ENCODE measurements around the gene SEMA3D.

DNA sequence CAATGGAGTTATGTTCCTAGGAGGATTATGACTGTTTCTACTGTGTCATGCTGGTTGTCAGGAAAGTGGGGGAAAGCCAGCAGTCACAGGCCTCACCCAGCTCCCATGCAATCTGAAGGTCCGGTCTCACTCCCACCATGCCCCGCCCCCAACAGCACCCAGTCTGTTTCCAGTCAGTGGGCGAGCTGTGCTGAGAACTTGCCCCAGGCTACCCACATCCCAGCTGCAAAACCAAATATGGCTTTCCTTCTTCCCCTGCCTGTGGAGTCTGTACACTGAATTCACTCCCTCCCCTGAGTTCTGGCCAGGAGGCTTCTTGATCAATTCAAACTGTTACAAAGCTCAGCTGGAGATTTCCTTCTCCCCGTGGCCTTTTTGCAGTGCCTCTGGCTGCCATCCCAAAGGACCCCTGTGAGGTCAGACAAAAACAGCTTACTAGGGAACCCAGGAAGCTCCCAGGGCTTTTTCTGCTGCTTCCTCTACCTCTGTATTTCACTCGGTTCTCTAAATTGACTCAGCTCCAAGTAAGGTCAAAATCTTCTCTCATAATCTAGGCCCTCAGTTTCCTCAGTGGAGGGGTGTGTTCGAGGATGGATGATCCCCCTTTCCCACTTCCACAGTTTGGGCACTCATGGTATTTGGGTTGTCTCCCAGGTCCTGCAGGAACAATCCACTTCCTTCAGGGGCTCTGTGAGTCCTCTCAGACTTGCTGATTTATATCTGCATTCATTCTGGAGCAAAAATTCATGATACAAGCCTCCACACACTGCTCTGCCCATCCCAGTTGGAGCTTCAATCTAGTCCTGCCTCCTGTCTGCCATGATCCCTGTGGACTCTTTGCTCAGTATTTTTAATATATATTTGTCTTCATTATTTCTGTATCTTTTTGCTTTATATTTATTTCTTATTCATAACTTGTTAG lies 205.5 kb downstream of the SEMA3D start:
- TF ChIP-seq, protein P1, sequence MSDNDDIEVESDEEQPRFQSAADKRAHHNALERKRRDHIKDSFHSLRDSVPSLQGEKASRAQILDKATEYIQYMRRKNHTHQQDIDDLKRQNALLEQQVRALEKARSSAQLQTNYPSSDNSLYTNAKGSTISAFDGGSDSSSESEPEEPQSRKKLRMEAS (IDR thresholded peaks at IDR 0.05; ENCODE audit: low read depth, low read length): no peak
- TF ChIP-seq, protein P2, sequence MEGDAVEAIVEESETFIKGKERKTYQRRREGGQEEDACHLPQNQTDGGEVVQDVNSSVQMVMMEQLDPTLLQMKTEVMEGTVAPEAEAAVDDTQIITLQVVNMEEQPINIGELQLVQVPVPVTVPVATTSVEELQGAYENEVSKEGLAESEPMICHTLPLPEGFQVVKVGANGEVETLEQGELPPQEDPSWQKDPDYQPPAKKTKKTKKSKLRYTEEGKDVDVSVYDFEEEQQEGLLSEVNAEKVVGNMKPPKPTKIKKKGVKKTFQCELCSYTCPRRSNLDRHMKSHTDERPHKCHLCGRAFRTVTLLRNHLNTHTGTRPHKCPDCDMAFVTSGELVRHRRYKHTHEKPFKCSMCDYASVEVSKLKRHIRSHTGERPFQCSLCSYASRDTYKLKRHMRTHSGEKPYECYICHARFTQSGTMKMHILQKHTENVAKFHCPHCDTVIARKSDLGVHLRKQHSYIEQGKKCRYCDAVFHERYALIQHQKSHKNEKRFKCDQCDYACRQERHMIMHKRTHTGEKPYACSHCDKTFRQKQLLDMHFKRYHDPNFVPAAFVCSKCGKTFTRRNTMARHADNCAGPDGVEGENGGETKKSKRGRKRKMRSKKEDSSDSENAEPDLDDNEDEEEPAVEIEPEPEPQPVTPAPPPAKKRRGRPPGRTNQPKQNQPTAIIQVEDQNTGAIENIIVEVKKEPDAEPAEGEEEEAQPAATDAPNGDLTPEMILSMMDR (IDR thresholded peaks at IDR 0.05; ENCODE audit: low read depth, low read length): no peak
- TF ChIP-seq POLR2A (IDR thresholded peaks at IDR 0.05; ENCODE audit: extremely low read depth, insufficient read length) (no peak), MYC (IDR thresholded peaks at IDR 0.05; ENCODE audit: low read depth, low read length) (no peak)
